Measurements from ENCODE around the gene MBTPS1.

Gene MBTPS1

GRCh38 chr16:84039696-84040095, 77.0 kb downstream of the MBTPS1 start:
- no peak for DNase-seq (ENCODE audit: low spot score)
- H3K27ac ChIP-seq = no peak overlapping the region

GRCh38 chr16:84038469-84038868, 78.3 kb downstream of the MBTPS1 start:
- TF ChIP-seq CTCF (IDR thresholded peaks at IDR 0.05) = no peak
- no peak for DNase-seq (ENCODE audit: low spot score)
- H3K4me3 ChIP-seq = no peak overlapping the region
- no peak overlapping the region for H3K27ac ChIP-seq

More at GRCh38 chr16:84039696-84040095, 77.0 kb downstream of the MBTPS1 start:
- no peak for TF ChIP-seq CTCF (IDR thresholded peaks at IDR 0.05)
- H3K4me3 ChIP-seq = no peak overlapping the region

GRCh38 chr16:84036982-84037425, 79.7 kb downstream of the MBTPS1 start:
- no peak for TF ChIP-seq CTCF (IDR thresholded peaks at IDR 0.05)
- no peak overlapping the region for H3K27ac ChIP-seq
- no peak overlapping the region for H3K4me3 ChIP-seq
- no peak for DNase-seq (ENCODE audit: low spot score)

GRCh38 chr16:84036131-84036530, 80.6 kb downstream of the MBTPS1 start:
- no peak for TF ChIP-seq CTCF (IDR thresholded peaks at IDR 0.05)

GRCh38 chr16:84034516-84034915, 82.2 kb downstream of the MBTPS1 start:
- H3K27ac ChIP-seq = no peak overlapping the region
- DNase-seq (ENCODE audit: low spot score) = no peak
- TF ChIP-seq CTCF (IDR thresholded peaks at IDR 0.05) = no peak
- no peak overlapping the region for H3K4me3 ChIP-seq

More at GRCh38 chr16:84036131-84036530, 80.6 kb downstream of the MBTPS1 start:
- H3K27ac ChIP-seq = no peak overlapping the region
- no peak overlapping the region for H3K4me3 ChIP-seq
- no peak for DNase-seq (ENCODE audit: low spot score)

GRCh38 chr16:84033251-84034195, 83.2 kb downstream of the MBTPS1 start:
- no peak for TF ChIP-seq CTCF (IDR thresholded peaks at IDR 0.05)
- no peak for DNase-seq (ENCODE audit: low spot score)
- Histone ChIP-seq H3K4me3 (no peak overlapping the region), H3K27ac (no peak overlapping the region)
